WTC11 (cell line): ENCODE measurements around the gene GRB7. TPM values are rescaled to one million over a fixed set of nuclear protein-coding genes. Genes with fewer than 3 reads are reported as not detected.
A peak's percentile ranks its signal among the peaks of the same experiment; 100 is the strongest.

ENCODE experiments used
- ATF1 ChIP-seq: sonication (generic); formaldehyde crosslinking; IDR thresholded peaks from 2 replicates; pipeline ENCODE4 v1.8.1; 2023; ENCODE audit warnings: mild to moderate bottlenecking, moderate library complexity, missing genetic modification reagents
- CDX4 ChIP-seq: fragments of 250-450 bp; sonication (Bioruptor Pico); IDR thresholded peaks from 2 replicates; pipeline ENCODE4 v1.9.0; 2021; ENCODE audit warnings: moderate library complexity, mild to moderate bottlenecking, inconsistent platforms, borderline replicate concordance
- CREM ChIP-seq: sonication (generic); formaldehyde crosslinking; IDR thresholded peaks from 2 replicates; pipeline ENCODE4 v1.8.1; 2022; ENCODE audit warnings: mild to moderate bottlenecking, missing genetic modification reagents, moderate library complexity
- CTCF ChIP-seq: fragments of 200-600 bp; IDR thresholded peaks from 2 replicates; pipeline ENCODE4 v1.8.0; 2022; ENCODE audit warnings: antibody characterized with exemption
- ESRRA ChIP-seq: sonication (generic); formaldehyde crosslinking; IDR thresholded peaks from 2 replicates; pipeline ENCODE4 v1.8.1; 2022; ENCODE audit warnings: mild to moderate bottlenecking, missing genetic modification reagents, borderline replicate concordance
- GABPB1 ChIP-seq: sonication (generic); formaldehyde crosslinking; IDR thresholded peaks from 2 replicates; pipeline ENCODE4 v1.8.1; 2023; ENCODE audit warnings: mild to moderate bottlenecking, missing genetic modification reagents
- GTF2I ChIP-seq: fragments of 250-450 bp; sonication (Bioruptor Pico); conservative IDR thresholded peaks from 2 replicates; pipeline ENCODE4 v1.4.0; 2021; ENCODE audit warnings: mild to moderate bottlenecking
- HMGA2 ChIP-seq: fragments of 250-450 bp; sonication (Bioruptor Pico); IDR thresholded peaks from 2 replicates; pipeline ENCODE4 v1.4.0; 2021; ENCODE audit warnings: mild to moderate bottlenecking, moderate library complexity
- IRF2 ChIP-seq: sonication (generic); formaldehyde crosslinking; IDR thresholded peaks from 2 replicates; pipeline ENCODE4 v1.8.0; 2022; ENCODE audit warnings: low read depth, missing genetic modification reagents, borderline replicate concordance
- JAZF1 ChIP-seq: fragments of 250-450 bp; sonication (Bioruptor Pico); IDR thresholded peaks from 2 replicates; pipeline ENCODE4 v1.9.0; 2021; ENCODE audit warnings: moderate library complexity, mild to moderate bottlenecking, inconsistent platforms
- MAX ChIP-seq: sonication (generic); formaldehyde crosslinking; IDR thresholded peaks from 2 replicates; pipeline ENCODE4 v1.8.0; 2022; ENCODE audit warnings: mild to moderate bottlenecking, missing genetic modification reagents
- NFE2L1 ChIP-seq: sonication (generic); formaldehyde crosslinking; IDR thresholded peaks from 2 replicates; pipeline ENCODE4 v1.8.1; 2023; ENCODE audit warnings: missing genetic modification reagents
- NR1H2 ChIP-seq: sonication (generic); formaldehyde crosslinking; IDR thresholded peaks from 2 replicates; pipeline ENCODE4 v1.9.0; 2021; ENCODE audit warnings: mild to moderate bottlenecking, moderate library complexity, missing genetic modification reagents
- TCF7 ChIP-seq: sonication (generic); formaldehyde crosslinking; IDR thresholded peaks from 2 replicates; pipeline ENCODE4 v1.8.0; 2022; ENCODE audit warnings: mild to moderate bottlenecking, low read depth, missing genetic modification reagents, moderate library complexity
- ZNF121 ChIP-seq: sonication (generic); formaldehyde crosslinking; IDR thresholded peaks from 2 replicates; pipeline ENCODE4 v1.8.0; 2023; ENCODE audit warnings: missing genetic modification reagents
- ZNF396 ChIP-seq: fragments of 250-450 bp; sonication (Bioruptor Pico); IDR thresholded peaks from 2 replicates; pipeline ENCODE4 v1.8.0; 2021; ENCODE audit warnings: mild to moderate bottlenecking, moderate library complexity, borderline replicate concordance
- ZNF532 ChIP-seq: fragments of 250-450 bp; sonication (Bioruptor Pico); IDR thresholded peaks from 2 replicates; pipeline ENCODE4 v1.9.0; 2021; ENCODE audit warnings: mild to moderate bottlenecking, borderline replicate concordance
- ZNF671 ChIP-seq: fragments of 250-450 bp; sonication (Bioruptor Pico); IDR thresholded peaks from 2 replicates; pipeline ENCODE4 v1.8.0; 2021; ENCODE audit warnings: mild to moderate bottlenecking
- total RNA-seq: library from RNA; stranded (reverse); gene quantifications from 3 replicates; pipeline ENCODE4 v1.2.3, GENCODE V29; 2021
- TF ChIP-seq, protein P1 (sequence below): sonication (generic); formaldehyde crosslinking; IDR thresholded peaks from 2 replicates; pipeline ENCODE4 v1.8.0; 2023; ENCODE audit warnings: missing genetic modification reagents, mild to moderate bottlenecking, borderline replicate concordance
- TF ChIP-seq, protein P2 (sequence below): sonication (generic); formaldehyde crosslinking; conservative IDR thresholded peaks from 2 replicates; pipeline ENCODE4 v1.8.1; 2022; ENCODE audit warnings: mild to moderate bottlenecking, missing genetic modification reagents
- TF ChIP-seq, protein P3 (sequence below): sonication (generic); formaldehyde crosslinking; IDR thresholded peaks from 2 replicates; pipeline ENCODE4 v1.8.0; 2022; ENCODE audit warnings: mild to moderate bottlenecking, missing genetic modification reagents
- TF ChIP-seq, protein P4 (sequence below): sonication (generic); formaldehyde crosslinking; IDR thresholded peaks from 2 replicates; pipeline ENCODE4 v1.8.1; 2023; ENCODE audit warnings: mild to moderate bottlenecking, missing genetic modification reagents, moderate library complexity
- TF ChIP-seq, protein P5 (sequence below): sonication (generic); formaldehyde crosslinking; IDR thresholded peaks from 2 replicates; pipeline ENCODE4 v1.8.0; 2022; ENCODE audit warnings: mild to moderate bottlenecking, missing genetic modification reagents

Gene GRB7
- total RNA-seq, 1 experiment from 2014 or later, result 48.5 TPM

- TF ChIP-seq, protein P1, sequence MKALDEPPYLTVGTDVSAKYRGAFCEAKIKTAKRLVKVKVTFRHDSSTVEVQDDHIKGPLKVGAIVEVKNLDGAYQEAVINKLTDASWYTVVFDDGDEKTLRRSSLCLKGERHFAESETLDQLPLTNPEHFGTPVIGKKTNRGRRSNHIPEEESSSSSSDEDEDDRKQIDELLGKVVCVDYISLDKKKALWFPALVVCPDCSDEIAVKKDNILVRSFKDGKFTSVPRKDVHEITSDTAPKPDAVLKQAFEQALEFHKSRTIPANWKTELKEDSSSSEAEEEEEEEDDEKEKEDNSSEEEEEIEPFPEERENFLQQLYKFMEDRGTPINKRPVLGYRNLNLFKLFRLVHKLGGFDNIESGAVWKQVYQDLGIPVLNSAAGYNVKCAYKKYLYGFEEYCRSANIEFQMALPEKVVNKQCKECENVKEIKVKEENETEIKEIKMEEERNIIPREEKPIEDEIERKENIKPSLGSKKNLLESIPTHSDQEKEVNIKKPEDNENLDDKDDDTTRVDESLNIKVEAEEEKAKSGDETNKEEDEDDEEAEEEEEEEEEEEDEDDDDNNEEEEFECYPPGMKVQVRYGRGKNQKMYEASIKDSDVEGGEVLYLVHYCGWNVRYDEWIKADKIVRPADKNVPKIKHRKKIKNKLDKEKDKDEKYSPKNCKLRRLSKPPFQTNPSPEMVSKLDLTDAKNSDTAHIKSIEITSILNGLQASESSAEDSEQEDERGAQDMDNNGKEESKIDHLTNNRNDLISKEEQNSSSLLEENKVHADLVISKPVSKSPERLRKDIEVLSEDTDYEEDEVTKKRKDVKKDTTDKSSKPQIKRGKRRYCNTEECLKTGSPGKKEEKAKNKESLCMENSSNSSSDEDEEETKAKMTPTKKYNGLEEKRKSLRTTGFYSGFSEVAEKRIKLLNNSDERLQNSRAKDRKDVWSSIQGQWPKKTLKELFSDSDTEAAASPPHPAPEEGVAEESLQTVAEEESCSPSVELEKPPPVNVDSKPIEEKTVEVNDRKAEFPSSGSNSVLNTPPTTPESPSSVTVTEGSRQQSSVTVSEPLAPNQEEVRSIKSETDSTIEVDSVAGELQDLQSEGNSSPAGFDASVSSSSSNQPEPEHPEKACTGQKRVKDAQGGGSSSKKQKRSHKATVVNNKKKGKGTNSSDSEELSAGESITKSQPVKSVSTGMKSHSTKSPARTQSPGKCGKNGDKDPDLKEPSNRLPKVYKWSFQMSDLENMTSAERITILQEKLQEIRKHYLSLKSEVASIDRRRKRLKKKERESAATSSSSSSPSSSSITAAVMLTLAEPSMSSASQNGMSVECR (CRISPR knock-in tag), result peak; percentile 88; the same call in 1 of the 2 replicates
- TF ChIP-seq ZNF532 (no peak), CDX4 (CRISPR knock-in tag) (no peak), GABPB1 (peak; percentile 84), NR1H2 (CRISPR knock-in tag) (no peak), MAX (CRISPR knock-in tag) (peak; percentile 67; the same call in 1 of the 2 replicates), GTF2I (CRISPR knock-in tag) (no peak), ATF1 (CRISPR knock-in tag) (no peak), TCF7 (CRISPR knock-in tag) (no peak), ZNF396 (no peak), NFE2L1 (CRISPR knock-in tag) (no peak), ZNF671 (CRISPR knock-in tag) (no peak), ESRRA (CRISPR knock-in tag) (no peak), CTCF (no peak), JAZF1 (CRISPR knock-in tag) (no peak), ZNF121 (CRISPR knock-in tag) (no peak), CREM (CRISPR knock-in tag) (no peak), IRF2 (no peak), HMGA2 (CRISPR knock-in tag) (no peak)
- TF ChIP-seq, protein P2, sequence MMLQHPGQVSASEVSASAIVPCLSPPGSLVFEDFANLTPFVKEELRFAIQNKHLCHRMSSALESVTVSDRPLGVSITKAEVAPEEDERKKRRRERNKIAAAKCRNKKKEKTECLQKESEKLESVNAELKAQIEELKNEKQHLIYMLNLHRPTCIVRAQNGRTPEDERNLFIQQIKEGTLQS (CRISPR knock-in tag), result no peak
- TF ChIP-seq, protein P3, sequence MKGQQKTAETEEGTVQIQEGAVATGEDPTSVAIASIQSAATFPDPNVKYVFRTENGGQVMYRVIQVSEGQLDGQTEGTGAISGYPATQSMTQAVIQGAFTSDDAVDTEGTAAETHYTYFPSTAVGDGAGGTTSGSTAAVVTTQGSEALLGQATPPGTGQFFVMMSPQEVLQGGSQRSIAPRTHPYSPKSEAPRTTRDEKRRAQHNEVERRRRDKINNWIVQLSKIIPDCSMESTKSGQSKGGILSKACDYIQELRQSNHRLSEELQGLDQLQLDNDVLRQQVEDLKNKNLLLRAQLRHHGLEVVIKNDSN (CRISPR knock-in tag), result peak; percentile 42; the same call in 1 of the 2 replicates
- TF ChIP-seq, protein P4, sequence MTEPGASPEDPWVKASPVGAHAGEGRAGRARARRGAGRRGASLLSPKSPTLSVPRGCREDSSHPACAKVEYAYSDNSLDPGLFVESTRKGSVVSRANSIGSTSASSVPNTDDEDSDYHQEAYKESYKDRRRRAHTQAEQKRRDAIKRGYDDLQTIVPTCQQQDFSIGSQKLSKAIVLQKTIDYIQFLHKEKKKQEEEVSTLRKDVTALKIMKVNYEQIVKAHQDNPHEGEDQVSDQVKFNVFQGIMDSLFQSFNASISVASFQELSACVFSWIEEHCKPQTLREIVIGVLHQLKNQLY (CRISPR knock-in tag), result no peak
- TF ChIP-seq, protein P5, sequence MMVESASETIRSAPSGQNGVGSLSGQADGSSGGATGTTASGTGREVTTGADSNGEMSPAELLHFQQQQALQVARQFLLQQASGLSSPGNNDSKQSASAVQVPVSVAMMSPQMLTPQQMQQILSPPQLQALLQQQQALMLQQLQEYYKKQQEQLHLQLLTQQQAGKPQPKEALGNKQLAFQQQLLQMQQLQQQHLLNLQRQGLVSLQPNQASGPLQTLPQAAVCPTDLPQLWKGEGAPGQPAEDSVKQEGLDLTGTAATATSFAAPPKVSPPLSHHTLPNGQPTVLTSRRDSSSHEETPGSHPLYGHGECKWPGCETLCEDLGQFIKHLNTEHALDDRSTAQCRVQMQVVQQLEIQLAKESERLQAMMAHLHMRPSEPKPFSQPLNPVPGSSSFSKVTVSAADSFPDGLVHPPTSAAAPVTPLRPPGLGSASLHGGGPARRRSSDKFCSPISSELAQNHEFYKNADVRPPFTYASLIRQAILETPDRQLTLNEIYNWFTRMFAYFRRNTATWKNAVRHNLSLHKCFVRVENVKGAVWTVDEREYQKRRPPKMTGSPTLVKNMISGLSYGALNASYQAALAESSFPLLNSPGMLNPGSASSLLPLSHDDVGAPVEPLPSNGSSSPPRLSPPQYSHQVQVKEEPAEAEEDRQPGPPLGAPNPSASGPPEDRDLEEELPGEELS, result 0 out of 2 replicates have a peak, but pooled peaks have one; percentile 32
Measured at GRCh38 chr17:39740357-39741111, 2.8 kb downstream of the GRB7 start (continued).
